Common myeloid progenitor, CD34-positive (primary cell): ENCODE results near the gene ZCWPW1.

Experiments used
- CTCF ChIA-PET: fragments of 350-600 bp; sonication (Branson Sonifier 250); formaldehyde crosslinking; loops from one replicate; lab custom pipeline; 2021; ENCODE audit warnings: antibody characterized with exemption; lab: Charles Lee
- POLR2A ChIA-PET: fragments of 350-600 bp; sonication (Branson Sonifier 250); formaldehyde crosslinking; loops from one replicate; lab custom pipeline; 2021; ENCODE audit warnings: antibody characterized with exemption; lab: Charles Lee
- DNase-seq, 3 donors: peaks; one replicate each; pipeline versions ENCODE4 v3.0.0 to v3.0.0-alpha.2; 2013
- H3K27ac ChIP-seq, 2 experiments: 1 replicate in 1 of 2; 2 replicates in 1 of 2; pipeline ENCODE4 v1.7.0; 2013; ENCODE audit warnings: inconsistent platforms in 2 of 2, low read length in 2 of 2, mild to moderate bottlenecking in 2 of 2, low read depth in 1 of 2, moderate library complexity in 1 of 2; ENCODE audit not compliant: severe bottlenecking in 2 of 2, insufficient read depth in 1 of 2, poor library complexity in 1 of 2
- H3K27me3 ChIP-seq, 5 experiments: replicated peaks in 2 of 5; 1 replicate in 3 of 5; 2 replicates in 2 of 5; pipeline versions ENCODE4 v1.6.1 to v1.7.0; 2013; ENCODE audit warnings: low read length in 4 of 5, mild to moderate bottlenecking in 2 of 5, moderate library complexity in 2 of 5, inconsistent platforms in 1 of 5; ENCODE audit not compliant: insufficient read depth in 5 of 5, control insufficient read depth in 4 of 5
- H3K36me3 ChIP-seq, 4 experiments: 1 replicate in 2 of 4; 2 replicates in 2 of 4; pipeline versions ENCODE4 v1.6.1 to v1.7.0; 2013; ENCODE audit warnings: low read length in 3 of 4, control low read depth in 1 of 4, mild to moderate bottlenecking in 1 of 4; ENCODE audit not compliant: control insufficient read depth in 4 of 4, insufficient read depth in 4 of 4
- H3K4me1 ChIP-seq, 4 experiments: 1 replicate in 3 of 4; 2 replicates in 1 of 4; pipeline versions ENCODE4 v1.6.1 to v1.7.1; 2013; ENCODE audit warnings: low read length in 3 of 4, mild to moderate bottlenecking in 3 of 4, control low read depth in 1 of 4, inconsistent platforms in 1 of 4, moderate library complexity in 1 of 4; ENCODE audit not compliant: control insufficient read depth in 4 of 4, insufficient read depth in 4 of 4; ENCODE audit errors: control extremely low read depth in 1 of 4
- H3K4me3 ChIP-seq, 7 experiments: 1 replicate in 4 of 7; 2 replicates in 3 of 7; pipeline versions ENCODE4 v1.5.1 to v1.7.0; 2013; ENCODE audit warnings: mild to moderate bottlenecking in 7 of 7, low read length in 6 of 7, moderate library complexity in 6 of 7, inconsistent platforms in 2 of 7, low read depth in 2 of 7, control low read depth in 1 of 7; ENCODE audit not compliant: insufficient read depth in 4 of 7, control insufficient read depth in 1 of 7; ENCODE audit errors: extremely low read depth in 1 of 7
- H3K9me3 ChIP-seq, 5 experiments: 1 replicate in 4 of 5; 2 replicates in 1 of 5; pipeline versions ENCODE4 v1.6.1 to v1.7.1; 2013; ENCODE audit warnings: low read length in 4 of 5, mild to moderate bottlenecking in 2 of 5, inconsistent platforms in 1 of 5, low read depth in 1 of 5, moderate library complexity in 1 of 5; ENCODE audit not compliant: control insufficient read depth in 4 of 5, insufficient read depth in 2 of 5; ENCODE audit errors: control extremely low read depth in 1 of 5
- WGBS: methylation state at CpG from one replicate; pipeline ENCODE4 v1.1.5; 2013; ENCODE audit not compliant: insufficient coverage; 5-methylcytosine and 5-hydroxymethylcytosine counted together

The ZCWPW1 gene

DNA sequence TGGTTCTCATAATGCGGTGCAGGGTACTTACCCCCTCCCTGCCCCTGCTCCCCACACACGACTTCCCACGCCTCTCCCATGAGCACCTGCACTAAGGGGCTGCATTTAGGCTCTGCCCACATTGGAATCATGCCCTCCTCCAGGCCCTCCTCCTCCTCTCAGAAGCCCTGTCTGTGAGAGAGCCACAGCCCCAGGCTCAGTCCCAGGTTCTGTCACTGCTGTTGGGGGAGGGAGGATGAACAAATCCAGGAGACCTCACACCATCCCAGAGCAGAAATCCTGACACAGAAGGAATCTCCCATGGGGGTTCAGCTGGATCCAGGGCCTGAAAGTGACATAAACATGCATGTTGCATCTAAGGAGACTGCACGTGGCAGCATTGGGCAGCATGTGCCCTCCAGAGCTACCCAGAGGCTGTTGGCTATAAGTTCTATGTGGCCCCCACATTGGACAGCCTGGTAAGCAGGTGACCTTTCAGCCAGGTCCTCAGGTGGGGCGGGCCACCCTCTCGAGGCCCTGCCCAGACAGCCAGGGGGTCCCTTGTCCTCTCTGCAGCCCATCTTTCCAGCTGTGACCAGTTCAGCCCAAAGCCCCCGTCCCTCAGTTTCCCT is 56.8 kb downstream of the ZCWPW1 start:
- ChIA-PET POLR2A (no interaction called here), CTCF (interaction anchor here (1.4 kb wide), 1 partner anchor 36 kb away, joined by 4 read pairs; no protein-coding TSS in a partner anchor)
- no peak for DNase-seq
- peaks cover 0 to 9% (median 4%) of the 10 kb centered on the region in 4 experiments for H3K36me3 ChIP-seq
- H3K4me1 ChIP-seq, result peaks cover 7 to 81% (median 48%) of the 10 kb centered on the region in 4 experiments
- peak overlapping the region in 1 of 2 experiments; percentile 54 for H3K27ac ChIP-seq
- no peaks in the 10 kb centered on the region for H3K27me3 ChIP-seq
- no peak overlapping the region for H3K4me3 ChIP-seq
- H3K9me3 ChIP-seq, result no peaks in the 10 kb centered on the region
- 94% methylated on average over 3 of the region's 7 CpGs for WGBS

- 75% methylated on average over 4 of the region's 6 CpGs for WGBS
- Histone ChIP-seq H3K4me3 (no peak overlapping the region), H3K4me1 (peaks cover 7 to 90% (median 57%) of the 10 kb centered on the region in 4 experiments), H3K27ac (peak overlapping the region in 1 of 2 experiments; percentile 14), H3K27me3 (no peaks in the 10 kb centered on the region), H3K36me3 (peaks cover 0 to 9% (median 4%) of the 10 kb centered on the region in 4 experiments), H3K9me3 (no peaks in the 10 kb centered on the region)
- DNase-seq, result no peak
- POLR2A ChIA-PET, result no interaction called here
- CTCF ChIA-PET, result no interaction called here
Observed at GRCh38 chr7:100370746-100371145, 57.8 kb downstream of the ZCWPW1 start.

- Histone ChIP-seq H3K27me3 (no peaks in the 10 kb centered on the region), H3K4me1 (peaks cover 7 to 94% (median 59%) of the 10 kb centered on the region in 4 experiments), H3K36me3 (peaks cover 0 to 9% (median 4%) of the 10 kb centered on the region in 4 experiments), H3K9me3 (no peaks in the 10 kb centered on the region), H3K4me3 (no peak overlapping the region), H3K27ac (no peak overlapping the region)
- ChIA-PET CTCF (no interaction called here), POLR2A (no interaction called here)
- WGBS, result 95% methylated on average over 4 of the region's 4 CpGs
- no peak for DNase-seq
Observed at GRCh38 chr7:100370303-100370702, 58.2 kb downstream of the ZCWPW1 start.

DNA sequence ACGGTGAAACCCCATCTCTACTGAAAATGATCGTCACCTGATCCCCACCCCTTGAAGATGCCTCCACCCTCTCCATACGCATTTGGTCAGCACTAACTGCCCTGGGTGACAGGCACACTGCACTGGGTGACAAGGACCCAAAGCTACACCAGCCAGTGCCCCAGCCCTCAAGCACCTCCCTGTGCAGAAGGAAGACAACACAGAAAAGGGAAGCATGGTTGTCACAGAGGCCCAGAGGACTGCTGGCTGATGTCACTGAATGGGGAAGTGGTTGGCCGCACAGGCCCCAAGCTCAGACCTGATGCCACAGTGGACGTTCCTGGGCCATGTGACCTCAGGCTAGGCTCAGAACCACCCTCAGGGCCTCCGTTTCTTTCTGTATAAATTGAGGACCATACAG is 59.4 kb downstream of the ZCWPW1 start:
- H3K27ac ChIP-seq, result peak overlapping the region; percentile 70 to 77
- DNase-seq, result peak; percentile 93 to 98 (median 97)
- peak overlapping the region in 1 of 7 experiments; percentile 21 for H3K4me3 ChIP-seq
- WGBS, result 6% methylated on average over 3 of the region's 6 CpGs
- ChIA-PET POLR2A (interaction anchor here (0.9 to 1.1 kb wide), 2 partner anchors 36 to 59 kb away, joined by 3 to 9 read pairs; partner anchors contain the start of gene ZCWPW1), CTCF (interaction anchor here (0.8 to 2.4 kb wide), 7 partner anchors 9 to 87 kb away, joined by 3 to 13 read pairs (median 7); no protein-coding TSS in a partner anchor)
- H3K4me1 ChIP-seq, result peaks cover 7 to 89% (median 59%) of the 10 kb centered on the region in 4 experiments
- H3K36me3 ChIP-seq, result peaks cover 0 to 15% (median 7%) of the 10 kb centered on the region in 4 experiments
- no peaks in the 10 kb centered on the region for H3K9me3 ChIP-seq
- no peaks in the 10 kb centered on the region for H3K27me3 ChIP-seq

GRCh38 chr7:100367676-100368613 is 60.6 kb downstream of the ZCWPW1 start:
- H3K4me3 ChIP-seq, result no peak overlapping the region
- no peaks in the 10 kb centered on the region for H3K27me3 ChIP-seq
- peaks cover 0 to 24% (median 13%) of the 10 kb centered on the region in 4 experiments for H3K36me3 ChIP-seq
- 48% methylated on average over 7 of the region's 12 CpGs for WGBS
- no peaks in the 10 kb centered on the region for H3K9me3 ChIP-seq
- H3K4me1 ChIP-seq, result peaks cover 7 to 78% (median 56%) of the 10 kb centered on the region in 4 experiments
- CTCF ChIA-PET, result interaction anchor here (1.1 to 2.4 kb wide), 5 partner anchors 8 to 39 kb away, joined by 3 to 13 read pairs (median 7); no protein-coding TSS in a partner anchor
- peak in 2 of 3 donors; percentile 40 to 57 for DNase-seq
- H3K27ac ChIP-seq, result peak overlapping the region in 1 of 2 experiments; percentile 77
- POLR2A ChIA-PET, result no interaction called here

GRCh38 chr7:100367251-100367620 is 61.3 kb downstream of the ZCWPW1 start:
- 94% methylated on average over 6 of the region's 8 CpGs for WGBS
- CTCF ChIA-PET, result no interaction called here
- DNase-seq, result no peak
- Histone ChIP-seq H3K4me1 (peaks cover 7 to 71% (median 49%) of the 10 kb centered on the region in 4 experiments), H3K9me3 (no peaks in the 10 kb centered on the region), H3K36me3 (peaks cover 2 to 30% (median 17%) of the 10 kb centered on the region in 4 experiments), H3K27ac (no peak overlapping the region), H3K27me3 (no peaks in the 10 kb centered on the region), H3K4me3 (no peak overlapping the region)
- POLR2A ChIA-PET, result no interaction called here
